IPS-15b (cell line): Measurements from ENCODE around the gene TAF8.
A peak's percentile ranks its signal among the peaks of the same experiment; 100 is the strongest.

Experiments used
- H3K27me3 ChIP-seq: one replicate; pipeline ENCODE4 v1.6.1; 2013; ENCODE audit warnings: low read length; ENCODE audit not compliant: control insufficient read depth, insufficient read depth
- H3K36me3 ChIP-seq: one replicate; pipeline ENCODE4 v1.6.1; 2013; ENCODE audit warnings: low read length; ENCODE audit not compliant: control insufficient read depth, insufficient read depth
- H3K4me1 ChIP-seq: one replicate; pipeline ENCODE4 v1.6.1; 2013; ENCODE audit warnings: mild to moderate bottlenecking, low read length; ENCODE audit not compliant: control insufficient read depth, insufficient read depth
- H3K4me3 ChIP-seq: one replicate; pipeline ENCODE4 v1.5.1; 2013; ENCODE audit warnings: low read depth, low read length
- H3K9ac ChIP-seq: one replicate; pipeline ENCODE4 v1.6.1; 2013; ENCODE audit warnings: low read depth, mild to moderate bottlenecking, low read length
- H3K9me3 ChIP-seq: one replicate; pipeline ENCODE4 v1.6.1; 2013; ENCODE audit warnings: mild to moderate bottlenecking, low read length; ENCODE audit not compliant: control insufficient read depth, insufficient read depth

TAF8 gene

GRCh38 chr6:42046464-42047212, 3.7 kb upstream of the TAF8 start:
- Histone ChIP-seq H3K9me3 (no peaks in the 10 kb centered on the region), H3K27me3 (peaks cover 56% of the 10 kb centered on the region), H3K9ac (no peak overlapping the region), H3K4me1 (peaks cover 9% of the 10 kb centered on the region), H3K36me3 (no peaks in the 10 kb centered on the region), H3K4me3 (peak overlapping the region; percentile 41)

- H3K9ac ChIP-seq: no peak overlapping the region
- H3K27me3 ChIP-seq: peaks cover 54% of the 10 kb centered on the region
- H3K4me3 ChIP-seq: no peak overlapping the region
- H3K4me1 ChIP-seq: peaks cover 9% of the 10 kb centered on the region
- peaks cover 2% of the 10 kb centered on the region for H3K36me3 ChIP-seq
- H3K9me3 ChIP-seq: no peaks in the 10 kb centered on the region
Observed at GRCh38 chr6:42047213-42047590, 3.1 kb upstream of the TAF8 start.

- Histone ChIP-seq H3K36me3 (peaks cover 2% of the 10 kb centered on the region), H3K27me3 (peaks cover 50% of the 10 kb centered on the region), H3K4me1 (peaks cover 9% of the 10 kb centered on the region), H3K9ac (no peak overlapping the region), H3K4me3 (peak overlapping the region; percentile 76), H3K9me3 (no peaks in the 10 kb centered on the region)
Observed at GRCh38 chr6:42047790-42048405, 2.4 kb upstream of the TAF8 start.

GRCh38 chr6:42049116-42049809, 1.1 kb upstream of the TAF8 start:
- peak overlapping the region; percentile 76 for H3K4me3 ChIP-seq
- H3K36me3 ChIP-seq: peaks cover 2% of the 10 kb centered on the region
- H3K27me3 ChIP-seq: peaks cover 48% of the 10 kb centered on the region
- no peaks in the 10 kb centered on the region for H3K9me3 ChIP-seq
- H3K9ac ChIP-seq: no peak overlapping the region
- peaks cover 9% of the 10 kb centered on the region for H3K4me1 ChIP-seq

GRCh38 chr6:42049948-42050296, 402 bp upstream of the TAF8 start:
- Histone ChIP-seq H3K27me3 (peaks cover 44% of the 10 kb centered on the region), H3K36me3 (peaks cover 2% of the 10 kb centered on the region), H3K4me1 (peaks cover 9% of the 10 kb centered on the region), H3K9ac (no peak overlapping the region), H3K4me3 (peak overlapping the region; percentile 60), H3K9me3 (no peaks in the 10 kb centered on the region)

- peak overlapping the region; percentile 92 for H3K4me3 ChIP-seq
- H3K36me3 ChIP-seq: peaks cover 4% of the 10 kb centered on the region
- peaks cover under 1% of the 10 kb centered on the region for H3K4me1 ChIP-seq
- H3K27me3 ChIP-seq: peaks cover 32% of the 10 kb centered on the region
- H3K9me3 ChIP-seq: no peaks in the 10 kb centered on the region
- no peak overlapping the region for H3K9ac ChIP-seq
Observed at GRCh38 chr6:42051268-42051653, 937 bp downstream of the TAF8 start.

GRCh38 chr6:42053601-42054000, 3.3 kb downstream of the TAF8 start:
- H3K9ac ChIP-seq: no peak overlapping the region
- no peaks in the 10 kb centered on the region for H3K4me1 ChIP-seq
- no peaks in the 10 kb centered on the region for H3K9me3 ChIP-seq
- H3K36me3 ChIP-seq: peaks cover 13% of the 10 kb centered on the region
- H3K4me3 ChIP-seq: no peak overlapping the region
- peaks cover 9% of the 10 kb centered on the region for H3K27me3 ChIP-seq

GRCh38 chr6:42059743-42060142, 9.4 kb downstream of the TAF8 start:
- H3K36me3 ChIP-seq: peaks cover 22% of the 10 kb centered on the region

GRCh38 chr6:42066156-42066675, 15.9 kb downstream of the TAF8 start:
- no peaks in the 10 kb centered on the region for H3K9me3 ChIP-seq
- no peak overlapping the region for H3K4me3 ChIP-seq
- peaks cover 22% of the 10 kb centered on the region for H3K36me3 ChIP-seq
- no peaks in the 10 kb centered on the region for H3K4me1 ChIP-seq
- no peak overlapping the region for H3K9ac ChIP-seq
- no peaks in the 10 kb centered on the region for H3K27me3 ChIP-seq

More at GRCh38 chr6:42059743-42060142, 9.4 kb downstream of the TAF8 start:
- H3K9me3 ChIP-seq: no peaks in the 10 kb centered on the region
- H3K4me3 ChIP-seq: no peak overlapping the region
- H3K27me3 ChIP-seq: no peaks in the 10 kb centered on the region
- H3K4me1 ChIP-seq: no peaks in the 10 kb centered on the region
- no peak overlapping the region for H3K9ac ChIP-seq

- no peak overlapping the region for H3K9ac ChIP-seq
- no peaks in the 10 kb centered on the region for H3K4me1 ChIP-seq
- H3K4me3 ChIP-seq: no peak overlapping the region
- no peaks in the 10 kb centered on the region for H3K27me3 ChIP-seq
- H3K9me3 ChIP-seq: no peaks in the 10 kb centered on the region
- peaks cover 22% of the 10 kb centered on the region for H3K36me3 ChIP-seq
Observed at GRCh38 chr6:42068173-42068572, 17.8 kb downstream of the TAF8 start.

- no peak overlapping the region for H3K9ac ChIP-seq
- H3K4me1 ChIP-seq: no peaks in the 10 kb centered on the region
- H3K4me3 ChIP-seq: no peak overlapping the region
- H3K36me3 ChIP-seq: peaks cover 18% of the 10 kb centered on the region
- H3K9me3 ChIP-seq: no peaks in the 10 kb centered on the region
- H3K27me3 ChIP-seq: no peaks in the 10 kb centered on the region
Observed at GRCh38 chr6:42068872-42069522, 18.7 kb downstream of the TAF8 start.
